Spinal cord (tissue), 10 donors: Measurements from ENCODE around the gene BOLA1. TPM values are rescaled to one million over a fixed set of nuclear protein-coding genes. Genes with fewer than 3 reads are reported as not detected.
"Not testable (repeated sequence)": the region's sequence is repeated elsewhere in the genome, so short reads cannot be mapped to it uniquely, and the experiment has no call there.

Experiments
- DNase-seq, 6 donors: peaks; one replicate each; pipeline versions ENCODE4 v3.0.0 to v3.0.0-alpha.2; 2013 to 2015; ENCODE audit warnings: low spot score in 6 of 6, low read depth in 4 of 6
- H3K27ac ChIP-seq: one replicate; pipeline ENCODE4 v1.5.1; 2013; ENCODE audit warnings: low read depth, low read length, control low read depth
- H3K27me3 ChIP-seq: one replicate; pipeline ENCODE4 v1.6.1; 2013; ENCODE audit warnings: low read length; ENCODE audit not compliant: control insufficient read depth, insufficient read depth
- H3K36me3 ChIP-seq: one replicate; pipeline ENCODE4 v1.6.1; 2013; ENCODE audit warnings: low read length; ENCODE audit not compliant: control insufficient read depth, insufficient read depth
- H3K4me1 ChIP-seq: one replicate; pipeline ENCODE4 v1.6.1; 2013; ENCODE audit warnings: low read length; ENCODE audit not compliant: control insufficient read depth, insufficient read depth
- H3K4me3 ChIP-seq: one replicate; pipeline ENCODE4 v1.5.1; 2013; ENCODE audit warnings: low read depth, low read length, control low read depth
- H3K9me3 ChIP-seq: one replicate; pipeline ENCODE4 v1.6.1; 2013; ENCODE audit warnings: low read length; ENCODE audit not compliant: control insufficient read depth, insufficient read depth
- WGBS: methylation state at CpG from one replicate; pipeline ENCODE4 v1.1.5; 2013; ENCODE audit warnings: missing lambda C conversion rate; ENCODE audit not compliant: insufficient coverage; 5-methylcytosine and 5-hydroxymethylcytosine counted together
- polyA plus RNA-seq, 2 donors: library from polyadenylated mRNA; unstranded; fragments of 120-200 nt; gene quantifications; one replicate each; pipeline ENCODE4 v1.2.1, GENCODE V29; 2013; ENCODE audit not compliant: insufficient read length in 2 of 2
- total RNA-seq, 2 donors: library from RNA; depleted of rRNA in 1 of 2; stranded (reverse); fragments of 120-200 nt in 1 of 2; fragments of >200 nt in 1 of 2; gene quantifications; one replicate each; pipeline versions ENCODE4 v1.2.3 to v1.2.4, GENCODE V29; 2013 to 2014
- donor health status: healthy.

Gene BOLA1
- total and polyA plus RNA-seq, 4 donors = 10.7 to 31.0 (median 24.9) TPM

- not testable (repeated sequence) for H3K36me3 ChIP-seq, H3K4me1 ChIP-seq, H3K27me3 ChIP-seq, H3K27ac ChIP-seq, DNase-seq, H3K9me3 ChIP-seq, H3K4me3 ChIP-seq
- no CpG with 5 or more reads among the region's 2 CpGs for WGBS
These were observed 32.5 kb upstream of the BOLA1 start for GRCh38 chr1:149866887-149867286.

- H3K27ac ChIP-seq, H3K4me3 ChIP-seq, H3K27me3 ChIP-seq, H3K4me1 ChIP-seq, H3K36me3 ChIP-seq, DNase-seq, H3K9me3 ChIP-seq: not testable (repeated sequence)
- WGBS = no CpG with 5 or more reads among the region's 4 CpGs
These were observed 26.3 kb upstream of the BOLA1 start for GRCh38 chr1:149873060-149873459.

- Histone ChIP-seq H3K4me1 (no peaks in the 10 kb centered on the region), H3K36me3 (no peaks in the 10 kb centered on the region), H3K27me3 (no peaks in the 10 kb centered on the region), H3K27ac (no peak overlapping the region), H3K9me3 (no peaks in the 10 kb centered on the region), H3K4me3 (no peak overlapping the region)
- 95% methylated on average over 7 of the region's 7 CpGs for WGBS
- DNase-seq = no peak
These were observed 22.0 kb upstream of the BOLA1 start for GRCh38 chr1:149877211-149877946.

GRCh38 chr1:149879556-149879955 is 19.8 kb upstream of the BOLA1 start:
- Histone ChIP-seq H3K4me1 (peaks cover 3% of the 10 kb centered on the region), H3K27me3 (no peaks in the 10 kb centered on the region), H3K9me3 (no peaks in the 10 kb centered on the region), H3K27ac (no peak overlapping the region), H3K4me3 (no peak overlapping the region), H3K36me3 (no peaks in the 10 kb centered on the region)
- no peak for DNase-seq
- 100% methylated on average over 1 of the region's 1 CpG for WGBS

GRCh38 chr1:149881876-149882275 is 17.5 kb upstream of the BOLA1 start:
- Histone ChIP-seq H3K36me3 (no peaks in the 10 kb centered on the region), H3K27me3 (no peaks in the 10 kb centered on the region), H3K4me3 (no peak overlapping the region), H3K4me1 (peaks cover 3% of the 10 kb centered on the region), H3K27ac (no peak overlapping the region), H3K9me3 (no peaks in the 10 kb centered on the region)
- WGBS = no CpG with 5 or more reads among the region's 1 CpG
- no peak for DNase-seq

GRCh38 chr1:149883598-149884247 is 15.6 kb upstream of the BOLA1 start:
- DNase-seq = no peak
- Histone ChIP-seq H3K27me3 (no peaks in the 10 kb centered on the region), H3K4me3 (peak overlapping the region; percentile 95), H3K9me3 (no peaks in the 10 kb centered on the region), H3K4me1 (peaks cover 8% of the 10 kb centered on the region), H3K36me3 (no peaks in the 10 kb centered on the region), H3K27ac (peak overlapping the region; percentile 100)
- WGBS = no CpG with 5 or more reads among the region's 3 CpGs

GRCh38 chr1:149884433-149885338 is 14.7 kb upstream of the BOLA1 start:
- Histone ChIP-seq H3K36me3 (no peaks in the 10 kb centered on the region), H3K9me3 (no peaks in the 10 kb centered on the region), H3K27ac (peak overlapping the region; percentile 100), H3K4me1 (peaks cover 8% of the 10 kb centered on the region), H3K27me3 (no peaks in the 10 kb centered on the region), H3K4me3 (peak overlapping the region; percentile 95)
- WGBS = 0% methylated on average over 1 of the region's 9 CpGs
- peak in 3 of 6 donors; percentile 35 to 72 (median 70) for DNase-seq

- Histone ChIP-seq H3K4me3 (peak overlapping the region; percentile 95), H3K4me1 (peaks cover 8% of the 10 kb centered on the region), H3K36me3 (no peaks in the 10 kb centered on the region), H3K27ac (peak overlapping the region; percentile 100), H3K9me3 (no peaks in the 10 kb centered on the region), H3K27me3 (no peaks in the 10 kb centered on the region)
- peak in 4 of 6 donors; percentile 74 to 94 (median 84) for DNase-seq
- WGBS = under 1% methylated on average over 25 of the region's 36 CpGs
These were observed 13.8 kb upstream of the BOLA1 start for GRCh38 chr1:149885339-149886120.

GRCh38 chr1:149886121-149886395 is 13.3 kb upstream of the BOLA1 start:
- not testable (repeated sequence) for H3K36me3 ChIP-seq, H3K27me3 ChIP-seq, H3K4me1 ChIP-seq, H3K9me3 ChIP-seq, DNase-seq
- WGBS = 0% methylated on average over 11 of the region's 19 CpGs
- H3K4me3 ChIP-seq = peak overlapping the region; percentile 95
- H3K27ac ChIP-seq = peak overlapping the region; percentile 100
